GM10847 (cell line): ENCODE results near the gene SLC9A5.

Experiments used
- POLR2A ChIP-seq: IDR thresholded peaks from 2 replicates; pipeline ENCODE4 v1.6.1; 2011; ENCODE audit not compliant: insufficient read length; ENCODE audit errors: extremely low read depth

The SLC9A5 gene

DNA sequence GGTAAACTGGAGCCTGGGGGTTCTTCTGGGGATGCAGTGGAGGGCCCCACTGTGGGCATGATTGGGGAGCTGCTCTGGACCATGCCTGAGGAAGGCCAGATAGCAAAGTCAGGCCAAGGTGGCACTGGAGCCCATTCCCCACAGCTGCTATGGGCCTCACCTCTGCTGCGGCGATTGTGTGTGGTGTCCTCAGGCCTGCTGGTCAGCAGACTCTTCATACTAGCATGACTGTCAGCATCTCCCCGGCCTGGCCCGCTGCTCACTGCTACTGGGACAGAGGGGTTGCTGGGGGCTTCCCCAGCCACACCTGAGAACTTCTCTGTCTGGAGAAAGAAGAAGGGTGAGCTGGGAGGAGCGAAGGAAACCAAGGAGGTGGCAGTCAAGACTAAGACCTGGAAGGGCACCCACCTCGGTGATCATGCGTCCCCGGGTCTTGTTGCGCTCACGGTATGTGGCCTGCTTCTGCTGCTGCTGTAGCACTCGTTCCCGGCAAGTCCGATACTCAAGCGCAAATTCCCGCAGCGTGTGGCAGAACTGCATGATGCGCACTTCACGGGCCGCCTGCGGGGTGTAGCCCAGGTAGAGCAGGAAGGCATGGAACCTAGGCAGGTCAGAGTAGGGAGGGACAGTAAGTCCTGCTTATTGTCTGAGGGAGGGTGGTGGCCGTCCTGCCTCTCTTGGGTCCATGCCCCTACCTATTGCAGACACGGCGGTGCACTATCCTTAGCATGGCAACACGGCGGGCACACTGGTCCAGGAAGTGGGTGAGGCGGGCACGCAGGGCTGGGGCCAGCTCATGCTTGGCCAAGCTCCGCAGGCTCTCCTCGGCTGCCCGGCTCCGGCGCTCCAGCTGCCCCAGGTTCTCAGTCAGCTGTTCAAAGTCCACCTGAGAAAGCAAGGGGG is 18.6 kb upstream of the SLC9A5 start:
- no peak for TF ChIP-seq POLR2A

GRCh38 chr16:67230809-67231660 is 17.7 kb upstream of the SLC9A5 start:
- no peak for TF ChIP-seq POLR2A

DNA sequence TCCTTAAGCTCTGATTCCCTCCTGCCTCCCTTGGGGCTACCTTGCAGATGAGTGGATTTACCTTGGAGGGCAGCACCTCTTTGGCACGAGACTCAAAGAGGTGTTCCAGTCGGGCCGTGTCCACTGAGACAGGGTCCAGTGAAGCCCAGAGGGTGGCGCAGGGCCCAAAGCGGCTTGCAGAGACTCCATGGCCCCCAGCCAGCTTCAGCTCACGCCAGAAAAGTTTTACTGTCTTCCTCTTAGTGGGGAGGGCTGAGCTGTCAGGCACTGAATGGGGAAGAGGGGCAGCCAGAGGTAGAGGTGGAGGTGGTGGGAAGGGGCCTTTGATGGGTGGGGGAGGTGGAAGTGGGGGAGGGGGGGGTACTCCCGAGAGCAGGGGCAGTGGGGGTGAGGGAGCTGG is 15.2 kb upstream of the SLC9A5 start:
- TF ChIP-seq POLR2A: no peak

GRCh38 chr16:67234180-67234597 is 14.6 kb upstream of the SLC9A5 start:
- TF ChIP-seq POLR2A: no peak

DNA sequence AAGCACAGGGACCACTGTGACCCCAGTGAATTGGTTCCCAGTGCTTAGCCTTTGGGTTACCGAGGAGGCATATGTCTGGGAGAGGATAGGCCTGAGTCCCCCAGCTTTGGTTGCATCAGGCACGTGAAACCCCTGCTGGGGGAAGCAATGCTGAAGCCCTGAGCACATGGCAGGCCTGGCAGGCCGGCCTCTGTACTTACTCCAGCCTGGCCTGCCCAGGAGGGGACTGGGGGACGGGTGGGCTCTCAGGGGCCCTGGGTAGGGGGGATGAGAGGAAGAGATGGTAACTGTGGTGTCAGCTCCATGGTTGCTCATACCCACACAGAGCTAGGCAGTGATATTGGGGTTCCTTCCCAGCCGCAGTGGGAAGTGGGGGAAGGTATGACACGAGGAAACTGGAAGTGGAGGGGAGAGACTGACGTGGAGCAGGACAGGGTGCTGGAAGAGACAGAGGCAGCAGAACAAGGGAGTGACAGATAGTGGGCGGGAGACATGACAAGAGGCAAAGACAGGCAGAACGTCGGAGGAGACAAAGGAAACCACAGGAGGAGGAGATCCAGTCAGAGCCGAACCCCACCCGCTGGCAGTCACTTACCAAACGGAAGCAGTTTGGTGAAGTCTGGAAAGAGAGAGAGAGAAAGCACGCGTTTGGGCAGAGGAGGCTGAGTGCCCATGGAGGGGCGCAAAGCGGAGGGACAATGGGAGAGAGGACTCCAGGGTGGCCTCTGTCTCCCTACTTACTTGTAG is 12.8 kb upstream of the SLC9A5 start:
- no peak for TF ChIP-seq POLR2A

DNA sequence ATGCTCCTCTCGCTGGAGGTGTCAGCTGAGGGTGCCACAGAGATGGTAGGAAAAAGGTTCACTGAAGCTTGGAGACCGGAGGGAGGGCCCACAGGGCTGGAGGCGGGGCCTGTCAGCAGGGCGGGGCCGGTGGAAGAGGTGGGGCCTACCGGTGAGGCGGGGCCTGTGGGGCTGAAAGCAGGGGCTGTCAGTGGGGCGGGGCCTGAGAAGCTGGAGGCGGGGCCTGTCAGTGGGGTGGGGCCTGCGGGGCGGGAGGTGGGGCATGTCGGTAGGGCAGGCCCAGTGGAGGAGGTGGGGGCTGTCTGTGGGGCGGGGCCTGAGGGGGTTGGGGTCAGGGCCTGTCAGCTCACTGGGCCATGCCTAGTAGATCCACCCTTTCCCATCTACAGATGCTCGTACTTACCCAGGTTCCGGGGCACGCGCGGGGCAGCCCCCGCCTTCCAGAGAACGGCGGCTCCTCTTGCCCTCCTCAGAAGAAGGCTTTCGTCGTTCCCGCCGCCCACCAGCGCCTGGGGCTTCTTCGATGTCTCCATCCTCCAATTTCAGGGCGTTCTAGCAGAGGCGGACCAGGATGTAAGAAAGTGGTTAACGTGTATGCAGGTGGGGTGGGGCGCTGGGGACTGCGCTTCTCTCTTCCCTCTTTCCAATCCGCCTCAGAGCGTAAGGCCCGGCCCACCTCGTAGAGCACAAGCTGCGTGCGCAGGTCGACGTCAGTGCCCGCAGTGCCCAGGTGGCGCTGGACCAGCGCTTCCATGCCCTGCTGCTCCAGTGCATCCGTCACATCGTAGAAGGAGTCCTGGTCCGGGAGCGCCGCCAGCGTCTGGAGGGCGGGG is 12.0 kb upstream of the SLC9A5 start:
- TF ChIP-seq POLR2A: no peak

DNA sequence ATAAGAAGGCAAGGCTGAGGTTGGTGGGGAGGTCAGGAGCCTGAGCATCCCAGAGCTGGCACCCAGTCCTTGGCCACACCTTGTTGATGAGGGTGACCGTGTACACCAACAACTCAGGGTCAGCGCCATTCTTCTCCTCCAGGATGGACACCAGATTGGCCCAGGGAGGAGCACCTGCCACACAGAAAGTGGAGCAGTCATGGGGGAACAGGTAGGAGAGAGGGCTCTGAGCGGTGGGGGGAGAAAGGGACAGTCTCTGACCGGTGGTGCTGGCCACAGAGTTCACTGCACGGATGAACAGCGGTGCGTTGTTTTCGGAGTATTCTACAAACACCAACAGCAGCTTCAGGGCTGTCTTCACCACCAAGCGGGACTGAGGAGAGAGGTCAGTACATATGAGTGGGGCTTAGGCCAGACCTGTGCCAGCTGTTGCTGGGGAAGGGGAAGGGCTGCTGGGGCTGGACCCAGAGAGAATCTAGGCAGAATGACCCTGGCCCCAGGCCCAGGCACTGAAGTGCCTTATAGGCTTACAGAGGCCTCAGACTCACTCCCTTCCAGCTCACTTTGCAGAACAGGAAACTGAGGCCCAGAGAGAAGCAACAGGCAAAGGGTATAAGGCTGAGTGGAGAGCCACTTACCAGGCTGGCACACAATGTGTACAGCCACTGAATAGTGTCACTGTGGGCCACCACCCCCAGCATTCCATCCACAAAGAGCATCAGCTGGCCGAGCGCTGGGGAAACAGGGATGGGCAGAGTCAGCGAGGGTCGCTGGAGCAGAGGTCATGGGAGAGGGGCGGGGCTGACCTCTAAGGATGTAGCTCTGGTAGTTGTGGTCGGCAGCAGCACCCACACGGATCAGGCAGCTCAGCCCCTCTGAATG is 11.1 kb upstream of the SLC9A5 start:
- TF ChIP-seq POLR2A: no peak

- no peak for TF ChIP-seq POLR2A
These were observed 10.6 kb upstream of the SLC9A5 start for GRCh38 chr16:67238278-67238575.

DNA sequence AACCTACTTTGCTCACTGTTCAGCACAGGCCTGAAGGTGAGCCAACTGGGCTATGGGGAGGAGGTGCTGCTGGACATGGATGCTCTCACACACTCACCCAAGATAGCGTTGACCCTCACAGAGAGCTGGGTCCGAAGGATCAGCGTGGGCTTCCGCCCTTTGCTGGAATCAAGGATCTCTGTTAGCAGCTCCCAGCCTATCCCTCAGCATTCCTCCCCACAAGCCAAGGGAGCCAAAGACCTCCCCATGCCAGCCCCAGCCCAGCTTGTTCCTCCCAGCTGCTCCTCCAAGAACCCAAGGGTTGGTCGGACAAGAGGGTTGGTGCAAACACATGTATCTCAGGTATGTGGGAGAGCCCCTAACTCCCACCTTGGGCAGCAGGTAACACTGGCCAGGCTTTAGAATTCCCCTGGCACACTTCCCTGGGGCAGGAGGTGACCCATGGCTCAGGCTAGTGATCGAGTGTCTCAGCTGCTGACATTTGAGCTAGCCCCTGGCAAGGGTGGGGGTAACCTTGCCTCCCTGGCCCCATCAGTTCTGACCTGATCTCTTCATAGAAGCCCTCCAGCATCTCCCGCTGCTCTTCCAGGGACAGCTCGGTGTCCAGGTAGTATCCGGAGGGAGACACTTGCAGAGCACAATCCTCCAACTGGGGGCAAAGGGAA is 9.8 kb upstream of the SLC9A5 start:
- no peak for TF ChIP-seq POLR2A

- no peak for TF ChIP-seq POLR2A
These were observed 8.3 kb upstream of the SLC9A5 start for GRCh38 chr16:67240506-67240905.

GRCh38 chr16:67241008-67241900 is 7.5 kb upstream of the SLC9A5 start:
- no peak for TF ChIP-seq POLR2A

GRCh38 chr16:67242138-67242730 is 6.5 kb upstream of the SLC9A5 start:
- TF ChIP-seq POLR2A: no peak

DNA sequence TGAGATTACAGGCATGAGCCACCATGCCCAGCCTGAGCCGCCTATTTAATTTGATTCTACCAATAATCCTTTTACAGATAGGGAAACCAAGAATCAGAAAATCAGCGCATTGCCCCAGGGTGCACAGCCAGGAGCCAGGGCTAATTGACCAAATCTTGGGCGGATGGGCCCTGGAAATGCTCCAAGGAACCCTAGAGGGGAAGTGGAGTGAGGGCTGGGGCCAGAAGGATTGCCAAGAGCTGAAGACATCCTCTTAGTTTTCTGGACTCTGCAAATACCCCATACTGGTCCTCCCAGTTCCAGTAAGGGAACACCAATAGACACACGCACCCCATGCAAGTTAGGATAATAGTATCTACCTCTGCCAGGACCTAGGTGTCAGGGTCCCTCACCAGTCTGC is 5.3 kb upstream of the SLC9A5 start:
- no peak for TF ChIP-seq POLR2A
